ENCODE data around the gene MINDY3.

DNA sequence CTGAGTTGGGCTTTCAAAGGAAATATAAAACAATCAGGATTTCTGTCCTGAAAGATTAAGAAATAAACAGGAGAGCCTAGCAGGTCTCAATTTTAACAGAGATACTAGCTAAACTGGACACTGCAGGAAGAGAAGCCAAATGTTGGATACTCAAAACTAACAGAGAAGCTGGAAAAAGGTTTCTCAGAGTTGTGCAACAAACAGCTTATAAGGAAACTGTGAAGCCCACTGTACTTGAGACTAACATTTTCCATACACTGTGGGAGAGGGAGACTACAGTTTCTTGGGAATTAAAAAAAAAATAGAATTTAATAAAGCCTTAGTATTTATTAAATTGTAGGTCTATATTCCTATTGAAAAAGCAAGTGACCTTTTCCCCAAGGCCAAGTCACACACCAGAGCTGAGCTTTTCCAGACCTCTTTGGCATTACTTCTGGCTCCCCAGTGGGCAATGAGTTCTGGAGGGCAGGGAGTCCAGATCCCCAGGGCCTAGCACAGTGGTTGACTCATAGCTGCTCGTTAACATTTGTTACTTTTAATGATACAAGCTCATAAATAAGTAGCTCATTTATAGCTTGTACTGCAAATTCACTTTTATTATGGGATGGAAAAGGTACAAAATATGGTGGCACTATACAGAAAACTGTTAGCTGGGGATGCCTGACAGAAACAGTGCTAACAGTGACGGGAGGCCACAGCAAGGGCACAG is 68.3 kb downstream of the MINDY3 start:
- TF ChIP-seq CTCF (IDR thresholded peaks at IDR 0.05; ENCODE audit: borderline replicate concordance, extremely low read depth, low read length, poor library complexity, severe bottlenecking) = no peak
- no peak for TF ChIP-seq EZH2 (IDR thresholded peaks at IDR 0.05; ENCODE audit: borderline replicate concordance, low read depth, low read length, severe bottlenecking)
